Osteoblast (primary cell): ENCODE results near the gene C19orf53. TPM values are rescaled to one million over a fixed set of nuclear protein-coding genes. Genes with fewer than 3 reads are reported as not detected.

Experiments
- DNase-seq: peaks from one replicate; pipeline ENCODE4 v3.0.0; 2011; ENCODE audit warnings: low spot score, mixed read lengths; ENCODE audit not compliant: insufficient read length; ENCODE audit errors: missing footprints
- H2AFZ ChIP-seq: 2 replicates; pipeline ENCODE4 v1.6.0; 2011; ENCODE audit warnings: mild to moderate bottlenecking, low read length
- H3K27ac ChIP-seq: 2 replicates; pipeline ENCODE4 v1.5.1; 2011; ENCODE audit warnings: mild to moderate bottlenecking, low read depth, low read length, moderate library complexity
- H3K27me3 ChIP-seq: 2 replicates; pipeline ENCODE4 v1.6.0; 2012; ENCODE audit warnings: mild to moderate bottlenecking, control low read depth, inconsistent platforms, low read length, moderate library complexity; ENCODE audit not compliant: insufficient read depth
- H3K36me3 ChIP-seq: 2 replicates; pipeline ENCODE4 v1.5.1; 2011; ENCODE audit warnings: mild to moderate bottlenecking, low read length, control low read depth, moderate library complexity; ENCODE audit not compliant: insufficient read depth
- H3K4me1 ChIP-seq: 2 replicates; pipeline ENCODE4 v1.5.1; 2011; ENCODE audit warnings: mild to moderate bottlenecking, low read length, control low read depth, moderate library complexity; ENCODE audit not compliant: insufficient read depth
- H3K4me2 ChIP-seq: 2 replicates; pipeline ENCODE4 v1.6.0; 2011; ENCODE audit warnings: mild to moderate bottlenecking, low read length; ENCODE audit not compliant: insufficient read depth
- H3K4me3 ChIP-seq: fragments of 200-600 bp; sonication (generic); 3 replicates; pipeline ENCODE4 v1.5.1; 2012; ENCODE audit warnings: mild to moderate bottlenecking, low read length, inconsistent platforms; ENCODE audit not compliant: insufficient read depth
- H3K79me2 ChIP-seq: 2 replicates; pipeline ENCODE4 v1.6.0; 2012; ENCODE audit warnings: mild to moderate bottlenecking, low read length, control low read depth, inconsistent platforms; ENCODE audit not compliant: insufficient read depth
- H3K9me3 ChIP-seq: 2 replicates; pipeline ENCODE4 v1.5.1; 2011; ENCODE audit warnings: low read depth, low read length, control low read depth
- H4K20me1 ChIP-seq: 2 replicates; pipeline ENCODE4 v1.6.0; 2012; ENCODE audit warnings: mild to moderate bottlenecking, low read length, control low read depth; ENCODE audit not compliant: insufficient read depth
- total RNA-seq: library from RNA; depleted of rRNA; stranded (reverse); fragments of >200 nt; gene quantifications from 2 replicates; pipeline ENCODE4 v1.2.3, GENCODE V29; 2012
- TF ChIP-seq, protein P1 (sequence below): IDR thresholded peaks from 2 replicates; pipeline ENCODE4 v1.5.1; 2011; ENCODE audit warnings: mild to moderate bottlenecking, low read depth, low read length, moderate library complexity; ENCODE audit errors: extremely low read depth

C19orf53 gene
- 33.3 and 34.8 TPM in 2 replicates for total RNA-seq

GRCh38 chr19:13774217-13775191 lies at the start of gene C19orf53:
Gene C19orf53, plus strand, starts transcription at chr19:13774456. Its CDS starts 22 bp downstream, at chr19:13774478.
- Histone ChIP-seq H3K4me2 (peak within 1 kb of the TSS; percentile 99), H3K9me3 (no peaks in the 10 kb centered on the region), H3K4me1 (peaks cover 15% of the 10 kb centered on the region), H3K79me2 (peaks cover 32% of the 10 kb centered on the region), H3K27ac (peak within 1 kb of the TSS; percentile 97), H2AFZ (peak within 1 kb of the TSS; percentile 86), H3K4me3 (peak within 1 kb of the TSS; percentile 98), H3K36me3 (peaks cover 49% of the 10 kb centered on the region), H4K20me1 (peaks cover 12% of the 10 kb centered on the region), H3K27me3 (no peaks in the 10 kb centered on the region)
- TF ChIP-seq, protein P1, sequence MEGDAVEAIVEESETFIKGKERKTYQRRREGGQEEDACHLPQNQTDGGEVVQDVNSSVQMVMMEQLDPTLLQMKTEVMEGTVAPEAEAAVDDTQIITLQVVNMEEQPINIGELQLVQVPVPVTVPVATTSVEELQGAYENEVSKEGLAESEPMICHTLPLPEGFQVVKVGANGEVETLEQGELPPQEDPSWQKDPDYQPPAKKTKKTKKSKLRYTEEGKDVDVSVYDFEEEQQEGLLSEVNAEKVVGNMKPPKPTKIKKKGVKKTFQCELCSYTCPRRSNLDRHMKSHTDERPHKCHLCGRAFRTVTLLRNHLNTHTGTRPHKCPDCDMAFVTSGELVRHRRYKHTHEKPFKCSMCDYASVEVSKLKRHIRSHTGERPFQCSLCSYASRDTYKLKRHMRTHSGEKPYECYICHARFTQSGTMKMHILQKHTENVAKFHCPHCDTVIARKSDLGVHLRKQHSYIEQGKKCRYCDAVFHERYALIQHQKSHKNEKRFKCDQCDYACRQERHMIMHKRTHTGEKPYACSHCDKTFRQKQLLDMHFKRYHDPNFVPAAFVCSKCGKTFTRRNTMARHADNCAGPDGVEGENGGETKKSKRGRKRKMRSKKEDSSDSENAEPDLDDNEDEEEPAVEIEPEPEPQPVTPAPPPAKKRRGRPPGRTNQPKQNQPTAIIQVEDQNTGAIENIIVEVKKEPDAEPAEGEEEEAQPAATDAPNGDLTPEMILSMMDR = no peak
- peak; percentile 99 for DNase-seq

GRCh38 chr19:13726323-13726722 lies 47.9 kb upstream of the C19orf53 start:
- H3K27ac ChIP-seq = no peak overlapping the region
- no peak overlapping the region for H2AFZ ChIP-seq
- no peaks in the 10 kb centered on the region for H4K20me1 ChIP-seq
- H3K4me2 ChIP-seq = no peak overlapping the region
- TF ChIP-seq, protein P1 = no peak
- H3K36me3 ChIP-seq = no peaks in the 10 kb centered on the region
- DNase-seq = peak; percentile 39
- peaks cover 20% of the 10 kb centered on the region for H3K4me1 ChIP-seq
- H3K4me3 ChIP-seq = no peak overlapping the region
- H3K27me3 ChIP-seq = peaks cover 2% of the 10 kb centered on the region
- no peaks in the 10 kb centered on the region for H3K79me2 ChIP-seq
- no peaks in the 10 kb centered on the region for H3K9me3 ChIP-seq

GRCh38 chr19:13727798-13728197 lies 46.5 kb upstream of the C19orf53 start:
- no peak overlapping the region for H3K4me3 ChIP-seq
- H2AFZ ChIP-seq = peak overlapping the region; percentile 65
- H3K27ac ChIP-seq = no peak overlapping the region
- no peaks in the 10 kb centered on the region for H4K20me1 ChIP-seq
- H3K79me2 ChIP-seq = peaks cover 6% of the 10 kb centered on the region
- peaks cover 2% of the 10 kb centered on the region for H3K27me3 ChIP-seq
- TF ChIP-seq, protein P1 = no peak
- H3K4me1 ChIP-seq = peaks cover 28% of the 10 kb centered on the region
- H3K4me2 ChIP-seq = no peak overlapping the region
- H3K36me3 ChIP-seq = no peaks in the 10 kb centered on the region
- H3K9me3 ChIP-seq = no peaks in the 10 kb centered on the region
- peak; percentile 52 for DNase-seq

GRCh38 chr19:13729859-13730258 lies 44.4 kb upstream of the C19orf53 start:
- Histone ChIP-seq H3K27ac (peak overlapping the region; percentile 98), H3K4me2 (no peak overlapping the region), H2AFZ (peak overlapping the region; percentile 69), H3K27me3 (no peaks in the 10 kb centered on the region), H3K36me3 (no peaks in the 10 kb centered on the region), H3K4me3 (no peak overlapping the region), H4K20me1 (no peaks in the 10 kb centered on the region), H3K9me3 (no peaks in the 10 kb centered on the region), H3K4me1 (peaks cover 28% of the 10 kb centered on the region), H3K79me2 (peaks cover 6% of the 10 kb centered on the region)
- TF ChIP-seq, protein P1 = no peak
- peak; percentile 81 for DNase-seq
